Fibroblast of skin of abdomen (primary cell): ENCODE results near the gene PLEKHM3.
"Not testable (repeated sequence)": the region's sequence is repeated elsewhere in the genome, so short reads cannot be mapped to it uniquely, and the experiment has no call there.

ENCODE experiments used
- DNase-seq: peaks from one replicate; pipeline ENCODE4 v3.0.0-alpha.2; 2013

The PLEKHM3 gene

GRCh38 chr2:207919164-207919919, 106.0 kb downstream of the PLEKHM3 start:
- no peak for DNase-seq

DNA sequence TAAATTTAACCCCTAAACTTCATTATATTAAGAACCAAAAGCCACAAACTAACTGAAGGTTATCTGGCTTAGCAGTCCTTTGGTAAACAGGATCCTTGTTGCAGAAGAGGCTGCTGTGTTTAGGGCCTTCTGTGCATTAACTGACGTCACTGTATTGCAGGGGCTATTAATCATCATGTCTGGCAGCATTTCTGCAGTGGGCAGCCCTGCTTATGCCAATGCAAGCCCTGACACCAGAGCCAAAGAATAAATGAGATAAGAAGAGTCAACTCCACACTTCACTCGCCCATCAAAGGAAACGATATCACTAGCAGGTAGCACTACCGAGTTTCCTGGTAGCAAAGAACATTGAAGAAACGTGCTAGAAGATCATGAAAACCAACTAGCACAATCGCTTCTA, 110.6 kb downstream of the PLEKHM3 start:
- no peak for DNase-seq

DNA sequence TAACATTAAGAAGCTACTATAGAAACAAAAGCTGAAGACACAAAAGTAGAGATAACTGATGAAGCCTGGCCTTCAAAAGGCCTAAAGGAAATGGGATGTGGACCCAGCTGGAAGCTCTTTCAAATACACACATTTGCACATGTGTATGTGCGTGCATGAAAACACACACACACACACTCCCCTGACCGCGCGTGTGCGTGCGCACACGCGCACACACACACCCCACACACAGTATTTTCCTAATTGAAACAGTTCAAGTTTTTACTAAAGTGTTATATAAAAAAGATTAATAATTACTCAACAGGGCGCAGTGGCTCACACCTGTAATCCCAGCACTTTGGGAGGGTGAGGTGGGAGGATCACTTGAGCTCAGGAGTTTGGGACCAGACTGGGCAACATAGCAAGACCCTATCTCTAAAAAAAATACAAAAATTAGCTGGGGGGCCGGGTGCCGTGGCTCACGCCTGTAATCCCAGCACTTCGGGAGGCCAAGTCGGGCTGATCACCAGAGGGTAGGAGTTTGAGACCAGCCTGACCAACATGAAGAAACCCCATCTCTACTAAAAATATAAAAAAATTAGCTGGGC, 111.5 kb downstream of the PLEKHM3 start:
- DNase-seq: no peak

DNA sequence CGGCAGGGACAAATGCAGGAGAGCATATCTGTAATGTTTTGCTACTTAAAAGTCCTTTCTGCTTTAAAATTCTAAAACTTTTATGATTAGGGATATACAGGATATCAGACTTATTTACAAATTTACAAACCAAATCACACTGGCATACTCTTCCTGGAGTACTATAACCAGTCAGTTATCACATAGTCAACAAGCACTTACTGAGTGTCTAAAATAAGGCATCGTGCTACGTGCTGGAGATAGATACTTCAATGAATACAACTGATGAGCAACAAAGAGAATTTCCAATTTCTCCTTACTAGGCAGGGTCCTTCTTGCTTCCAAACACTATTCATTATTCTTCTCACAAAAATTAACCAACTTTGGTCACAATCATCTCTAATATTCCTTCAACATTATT, 113.5 kb downstream of the PLEKHM3 start:
- DNase-seq: no peak

GRCh38 chr2:207911215-207911614, 114.1 kb downstream of the PLEKHM3 start:
- DNase-seq: no peak

GRCh38 chr2:207906495-207906894, 118.8 kb downstream of the PLEKHM3 start:
- not testable (repeated sequence) for DNase-seq

DNA sequence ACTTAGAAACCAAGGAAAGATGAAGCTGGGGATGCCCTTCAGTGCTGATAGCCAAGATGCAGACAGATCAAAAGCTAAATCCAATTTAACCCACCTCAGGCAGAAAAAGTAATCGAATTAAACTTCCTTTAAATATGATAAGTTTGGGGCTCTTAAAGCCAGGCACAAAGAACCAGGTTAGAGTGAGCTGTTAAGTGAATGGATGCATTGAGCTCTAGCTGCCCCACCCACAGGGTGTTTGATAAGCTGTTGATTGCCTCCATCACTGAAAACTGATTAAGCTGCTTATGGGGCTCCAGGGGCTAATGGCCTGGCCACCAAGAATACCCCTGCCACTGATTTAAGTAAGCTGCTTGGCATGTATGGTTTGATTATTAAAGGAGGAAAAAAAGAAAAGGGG, 119.8 kb downstream of the PLEKHM3 start:
- DNase-seq: no peak

DNA sequence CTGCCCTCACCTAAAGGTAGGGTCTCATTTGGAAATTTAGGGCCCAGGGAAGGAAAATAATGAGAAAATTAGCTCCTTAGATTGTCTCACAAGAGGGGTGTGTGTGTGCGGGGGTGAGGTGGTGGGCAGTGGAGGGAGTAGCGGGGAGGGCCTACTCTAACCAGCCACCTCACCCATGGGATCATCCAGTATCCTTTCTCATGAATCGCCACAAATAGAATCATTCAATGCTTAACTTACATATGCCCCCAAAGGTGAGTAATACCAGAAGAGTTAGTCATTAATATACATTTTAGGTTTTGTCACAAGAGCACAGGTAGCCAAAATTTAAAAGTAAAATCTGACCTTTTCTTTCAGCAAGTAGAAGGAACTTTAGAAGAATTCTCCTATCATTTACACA, 122.1 kb downstream of the PLEKHM3 start:
- no peak for DNase-seq

- DNase-seq: peak; percentile 12
Measured at GRCh38 chr2:207902821-207903220, 122.5 kb downstream of the PLEKHM3 start.

GRCh38 chr2:207901829-207902228, 123.5 kb downstream of the PLEKHM3 start:
- no peak for DNase-seq

DNA sequence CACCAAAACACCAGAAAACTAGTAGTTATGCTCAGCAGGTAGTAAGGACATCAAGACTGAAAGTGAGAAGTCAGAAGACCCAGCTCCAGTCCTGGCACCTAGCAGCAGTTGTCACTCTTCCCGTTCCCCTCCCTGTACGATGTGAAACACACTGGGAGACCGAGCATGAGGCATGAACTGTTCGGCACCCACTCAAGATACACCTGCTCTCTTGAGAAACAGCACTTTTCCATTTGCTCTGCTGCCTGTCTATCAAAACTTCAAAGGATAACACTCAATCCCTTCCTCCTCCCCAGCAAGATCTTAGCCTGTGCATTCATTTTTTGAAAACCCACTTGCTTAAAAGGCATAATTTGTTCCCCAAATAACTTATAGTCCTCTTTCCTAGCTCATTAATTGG, 123.9 kb downstream of the PLEKHM3 start:
- no peak for DNase-seq

DNA sequence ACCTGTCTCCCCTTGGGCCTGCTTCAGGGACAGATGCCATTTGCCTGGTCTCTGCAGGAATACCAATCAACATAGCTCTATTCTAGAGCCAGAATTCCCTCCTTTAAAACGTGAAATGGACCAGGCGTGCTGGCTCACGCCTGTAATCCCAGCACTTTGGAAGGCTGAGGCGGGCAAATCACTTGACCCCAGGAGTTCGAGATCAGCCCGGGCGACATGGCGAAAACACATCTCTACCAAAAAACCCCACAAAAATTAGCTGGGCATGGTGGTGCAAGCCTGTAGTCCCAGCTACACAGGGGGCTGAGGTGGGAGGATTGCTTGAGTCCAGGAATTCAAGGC, 127.0 kb downstream of the PLEKHM3 start:
- DNase-seq: no peak

GRCh38 chr2:207897541-207898353, 127.6 kb downstream of the PLEKHM3 start:
- DNase-seq: no peak

GRCh38 chr2:207896525-207897285, 128.6 kb downstream of the PLEKHM3 start:
- no peak for DNase-seq

- no peak for DNase-seq
Measured at GRCh38 chr2:207895274-207895860, 130.0 kb downstream of the PLEKHM3 start.

GRCh38 chr2:207892716-207893402, 132.5 kb downstream of the PLEKHM3 start:
- no peak for DNase-seq

DNA sequence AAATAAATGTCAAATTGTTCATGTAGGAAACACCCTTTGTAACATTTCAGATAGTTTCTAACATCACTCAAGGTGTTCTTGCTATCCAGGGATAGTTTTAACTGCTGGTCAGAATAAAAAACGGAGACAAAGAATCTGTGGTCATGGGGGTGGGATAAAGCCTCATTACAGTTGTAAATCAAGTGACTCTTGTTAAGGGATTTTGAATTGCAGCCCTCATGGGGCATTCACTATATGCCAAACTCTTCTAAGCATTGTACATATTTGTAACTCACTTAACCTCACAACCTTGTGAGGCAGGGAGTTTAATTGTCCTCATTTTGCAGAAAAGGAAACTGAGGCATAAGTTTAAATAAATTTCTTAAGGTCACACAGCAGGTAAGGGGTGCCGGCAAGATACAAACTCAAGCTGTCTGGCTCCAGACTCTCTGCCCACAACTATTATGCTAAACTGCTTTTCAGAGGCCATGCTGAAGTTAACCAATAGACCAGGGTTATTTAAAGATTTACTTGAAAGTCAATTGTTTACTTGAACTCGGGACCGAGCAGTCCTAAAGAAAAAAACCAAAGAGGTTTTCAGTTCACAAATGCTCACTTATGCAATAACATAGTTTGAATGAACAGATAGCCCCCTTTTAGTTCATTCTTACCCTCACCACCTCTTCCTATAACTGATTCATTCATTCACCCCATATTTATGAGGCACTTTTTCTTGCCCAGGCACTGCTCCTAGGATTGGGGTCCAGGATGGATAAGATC, 134.1 kb downstream of the PLEKHM3 start:
- no peak for DNase-seq

DNA sequence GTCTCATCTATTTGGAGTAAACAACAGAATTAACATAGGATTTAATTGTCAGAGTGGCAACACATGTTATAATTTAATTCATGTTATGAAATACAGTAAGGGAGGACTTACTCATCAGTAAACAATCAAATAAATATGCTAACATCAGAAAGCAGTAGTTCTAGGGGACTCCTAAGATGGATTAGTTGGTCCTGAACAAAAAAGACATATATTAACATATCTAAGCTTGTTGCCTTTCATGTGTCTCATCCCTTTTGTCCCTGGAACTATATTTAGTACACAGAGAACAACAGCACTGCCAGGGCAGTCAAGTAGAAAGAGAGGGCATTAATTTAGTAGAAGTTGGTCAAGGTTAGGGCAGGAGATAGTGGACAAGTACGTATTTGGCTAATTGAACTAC, 137.8 kb downstream of the PLEKHM3 start:
- DNase-seq: no peak

DNA sequence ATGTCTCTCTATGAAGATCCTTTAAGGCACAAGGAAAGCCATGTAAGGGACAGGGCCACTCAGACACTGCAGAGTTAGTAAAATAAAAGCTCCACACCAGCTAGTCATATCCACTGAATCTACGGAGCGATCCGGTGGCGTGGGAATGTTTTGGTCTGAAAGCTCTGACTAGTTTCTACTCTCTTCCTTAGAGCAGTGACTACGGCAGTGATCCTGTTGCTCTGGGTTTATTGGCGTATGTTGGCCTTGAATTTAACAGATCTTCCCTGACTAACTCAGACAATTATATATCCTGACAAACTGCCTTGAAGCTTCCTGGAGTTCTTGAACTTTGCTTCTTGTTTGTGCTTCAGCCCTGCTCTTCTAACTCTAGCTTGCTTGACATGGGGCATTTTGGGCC, 140.3 kb downstream of the PLEKHM3 start:
- DNase-seq: no peak

DNA sequence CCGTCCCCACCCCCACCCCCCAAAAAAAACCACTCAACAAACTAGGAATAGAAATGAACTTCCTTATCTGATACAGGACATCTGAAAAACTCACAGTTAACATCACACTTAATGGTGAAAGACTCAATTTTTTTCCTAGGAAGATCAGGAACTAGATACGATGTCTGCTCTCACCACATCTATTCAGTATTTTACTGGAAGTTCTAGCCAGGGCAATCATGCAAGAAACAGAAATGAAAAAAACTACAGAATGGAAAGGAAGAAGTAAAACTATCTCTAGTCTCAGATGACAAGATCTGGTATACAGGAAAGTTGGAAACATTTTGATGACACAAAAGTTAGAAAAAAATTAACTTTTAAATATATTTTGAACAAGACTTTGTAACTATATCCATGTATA, 141.2 kb downstream of the PLEKHM3 start:
- DNase-seq: no peak
